Forelimb muscle (tissue), 1 donor: ENCODE measurements around the gene MPDZ. TPM values are rescaled to one million over a fixed set of nuclear protein-coding genes. Genes with fewer than 3 reads are reported as not detected.
A peak's percentile ranks its signal among the peaks of the same experiment; 100 is the strongest.

Experiments
- DNase-seq: peaks from one replicate; pipeline ENCODE4 v3.0.0-alpha.2; 2013; ENCODE audit warnings: low read depth
- polyA plus RNA-seq: library from polyadenylated mRNA; unstranded; fragments of 120-200 nt; gene quantifications from one replicate; pipeline ENCODE4 v1.2.1, GENCODE V29; 2013; ENCODE audit not compliant: insufficient read length

MPDZ gene
- polyA plus RNA-seq, 1 donor: 42.9 TPM

DNA sequence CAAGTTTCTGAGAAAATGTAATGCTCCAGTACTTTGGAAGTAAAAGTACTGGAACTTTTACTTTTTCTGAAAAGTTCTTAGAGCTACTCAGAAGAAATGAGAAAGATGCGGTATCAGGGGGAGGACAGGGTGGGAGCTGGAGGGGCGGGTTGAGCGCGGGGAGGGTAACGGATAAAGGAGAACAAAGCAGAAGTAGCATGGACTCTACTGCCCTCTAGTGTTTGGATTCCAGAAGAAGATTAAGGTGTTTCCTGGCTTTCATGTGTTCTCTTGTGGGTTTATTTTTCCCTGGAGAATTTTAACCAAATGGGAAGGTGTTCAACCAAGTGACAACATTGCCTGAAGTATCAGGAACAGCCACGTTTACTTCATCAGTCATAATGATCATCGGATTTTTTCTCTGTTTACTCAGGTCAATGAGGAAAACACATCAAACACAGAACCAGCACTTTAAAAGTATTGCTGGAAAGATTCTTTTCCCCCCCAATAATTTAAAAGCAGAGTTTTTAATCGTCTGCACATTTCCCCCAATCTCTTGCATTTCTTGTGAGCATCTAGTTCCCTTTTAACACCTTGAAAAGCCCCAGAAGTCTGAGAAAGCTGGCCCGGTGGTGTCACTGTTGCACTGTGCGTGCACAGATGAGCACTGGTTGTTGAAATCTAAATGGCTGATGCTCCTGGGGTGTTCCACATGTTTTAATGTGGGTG is 190.6 kb downstream of the MPDZ start:
- peak; percentile 65 for DNase-seq

- no peak for DNase-seq
Observed at GRCh38 chr9:13083963-13084528, 195.4 kb downstream of the MPDZ start.

GRCh38 chr9:13083366-13083765 is 196.1 kb downstream of the MPDZ start:
- no peak for DNase-seq

GRCh38 chr9:13082796-13083195 is 196.7 kb downstream of the MPDZ start:
- no peak for DNase-seq

DNA sequence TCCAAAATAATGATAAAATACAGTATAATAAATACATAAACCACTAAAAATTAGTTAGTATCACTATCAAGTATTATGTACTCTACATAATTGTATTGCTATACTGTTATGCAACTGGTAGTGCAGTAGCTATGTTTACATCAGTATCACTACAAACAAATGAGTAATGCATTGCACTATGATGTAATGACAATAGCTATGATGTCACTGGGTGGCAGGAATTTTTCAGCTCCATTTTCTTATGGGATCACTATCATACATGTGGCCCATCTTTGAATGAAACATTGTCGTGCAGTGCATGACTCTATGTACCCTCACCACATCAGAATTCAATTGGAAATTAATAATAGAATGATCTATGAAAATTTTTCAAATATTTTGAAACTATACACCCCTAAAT is 201.3 kb downstream of the MPDZ start:
- DNase-seq: no peak

GRCh38 chr9:13076616-13077015 is 202.9 kb downstream of the MPDZ start:
- no peak for DNase-seq

- DNase-seq: no peak
Observed at GRCh38 chr9:13071921-13072320, 207.6 kb downstream of the MPDZ start.

DNA sequence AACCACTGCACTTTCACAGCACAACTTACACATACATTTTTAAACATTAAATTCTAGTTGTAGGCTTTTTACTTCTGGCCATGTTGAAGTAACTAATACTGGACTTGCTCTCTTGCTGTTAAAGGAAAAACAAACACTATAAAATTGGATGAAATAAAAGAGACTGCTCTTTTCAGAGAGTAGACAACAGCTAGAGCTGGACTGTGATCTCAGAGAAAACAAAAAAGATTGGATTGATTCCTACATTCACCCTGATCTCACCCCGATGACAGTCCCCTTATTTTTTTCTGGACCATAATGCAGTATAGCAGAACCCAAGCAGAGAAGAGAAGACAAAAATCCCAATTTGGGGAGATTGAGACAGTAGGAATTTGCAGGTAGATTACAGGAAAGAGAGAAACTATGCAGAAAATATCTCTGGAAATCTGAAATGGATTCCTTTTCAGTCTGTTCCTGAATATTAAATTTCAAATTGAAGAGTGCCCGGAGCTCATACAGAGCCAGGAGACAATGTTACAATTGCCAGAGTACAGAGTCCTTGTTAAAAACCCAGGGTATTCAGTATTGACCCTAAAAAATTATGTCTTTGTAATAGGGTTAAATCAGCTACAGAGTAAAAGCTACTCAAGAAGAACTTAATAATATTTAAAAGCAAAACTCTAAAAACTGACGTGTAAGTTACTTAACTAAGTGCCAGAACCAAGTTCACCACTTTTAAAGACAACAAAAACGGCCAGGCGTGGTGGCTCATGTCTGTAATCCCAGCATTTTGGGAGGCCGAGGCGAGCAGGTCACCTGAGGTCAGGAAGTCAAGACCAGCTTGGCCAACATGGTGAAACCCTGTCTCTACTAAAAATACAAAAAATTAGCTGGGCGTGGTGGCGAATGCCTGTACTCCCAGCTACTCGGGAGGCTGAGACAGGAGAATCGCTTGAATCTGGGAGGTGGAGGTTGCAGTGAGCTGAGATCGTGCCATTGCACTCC is 208.6 kb downstream of the MPDZ start:
- no peak for DNase-seq

GRCh38 chr9:13069498-13069897 is 210.0 kb downstream of the MPDZ start:
- no peak for DNase-seq

- DNase-seq: no peak
Observed at GRCh38 chr9:13064676-13065075, 214.8 kb downstream of the MPDZ start.

DNA sequence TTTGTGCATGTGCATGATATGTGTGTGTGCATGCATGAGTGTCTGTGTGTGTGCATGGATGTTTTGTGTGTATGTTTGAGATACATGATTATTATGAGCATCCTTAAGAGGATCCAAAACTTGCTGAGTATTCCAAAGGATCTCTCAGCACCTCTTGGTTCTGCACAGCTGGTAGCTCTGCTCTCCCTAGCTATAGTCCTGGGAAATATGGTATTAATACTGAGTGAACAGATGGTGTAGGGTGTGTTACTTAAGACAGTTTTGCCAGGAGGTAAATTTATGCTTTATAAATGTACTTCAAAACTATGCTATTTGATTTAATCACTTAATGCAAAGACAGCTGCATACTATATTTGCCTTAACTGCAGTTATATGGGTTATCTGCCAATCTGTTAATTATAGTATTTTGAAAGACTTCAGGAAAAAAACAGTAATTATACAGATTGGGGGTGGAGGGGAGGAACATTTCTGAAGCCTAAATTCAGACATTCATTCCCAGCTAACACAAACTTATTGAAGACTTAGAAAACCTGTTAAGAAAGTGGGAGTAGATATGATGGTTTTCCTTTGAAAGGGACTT is 215.5 kb downstream of the MPDZ start:
- DNase-seq: no peak

- DNase-seq: no peak
Observed at GRCh38 chr9:13061390-13061789, 218.1 kb downstream of the MPDZ start.
